Coronary artery (tissue), 2 donors: ENCODE results near the gene DZIP1.
"Not testable (repeated sequence)": the region's sequence is repeated elsewhere in the genome, so short reads cannot be mapped to it uniquely, and the experiment has no call there.

Source experiments
- DNase-seq: peaks from one replicate; pipeline ENCODE4 v3.0.0-alpha.2; 2017; ENCODE audit warnings: low spot score
- H3K27ac ChIP-seq, 2 donors: fragments of 200-600 bp; sonication (generic); one replicate each; pipeline ENCODE4 v1.5.1; 2016 to 2019
- H3K4me3 ChIP-seq: fragments of 200-600 bp; sonication (generic); 2 replicates; pipeline ENCODE4 v1.5.1; 2016; ENCODE audit warnings: mild to moderate bottlenecking, moderate library complexity
- TF ChIP-seq, protein P1 (sequence below): fragments of 200-600 bp; sonication (generic); IDR thresholded peaks from one replicate; pipeline ENCODE4 v1.5.1; 2019; ENCODE audit warnings: antibody characterized with exemption

The DZIP1 gene

DNA sequence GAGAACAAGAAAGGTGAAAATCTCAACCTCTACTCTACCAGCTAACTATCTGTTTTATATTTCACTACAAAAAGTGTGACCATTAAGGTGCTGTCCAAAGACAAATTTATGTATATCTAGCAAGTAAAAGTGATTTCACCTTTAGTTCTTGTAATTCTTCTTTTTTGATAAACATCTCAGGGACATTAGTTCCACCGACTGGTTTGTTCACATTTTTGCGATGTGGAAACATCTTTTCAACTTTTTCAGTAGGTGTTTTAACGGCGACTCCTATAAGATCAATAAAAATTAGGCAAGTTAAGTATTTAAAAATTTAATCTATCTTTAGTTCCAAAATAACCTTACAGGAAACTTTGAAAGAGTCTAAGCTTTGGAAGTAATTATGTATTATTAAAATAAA, 58.6 kb downstream of the DZIP1 start:
- TF ChIP-seq, protein P1, sequence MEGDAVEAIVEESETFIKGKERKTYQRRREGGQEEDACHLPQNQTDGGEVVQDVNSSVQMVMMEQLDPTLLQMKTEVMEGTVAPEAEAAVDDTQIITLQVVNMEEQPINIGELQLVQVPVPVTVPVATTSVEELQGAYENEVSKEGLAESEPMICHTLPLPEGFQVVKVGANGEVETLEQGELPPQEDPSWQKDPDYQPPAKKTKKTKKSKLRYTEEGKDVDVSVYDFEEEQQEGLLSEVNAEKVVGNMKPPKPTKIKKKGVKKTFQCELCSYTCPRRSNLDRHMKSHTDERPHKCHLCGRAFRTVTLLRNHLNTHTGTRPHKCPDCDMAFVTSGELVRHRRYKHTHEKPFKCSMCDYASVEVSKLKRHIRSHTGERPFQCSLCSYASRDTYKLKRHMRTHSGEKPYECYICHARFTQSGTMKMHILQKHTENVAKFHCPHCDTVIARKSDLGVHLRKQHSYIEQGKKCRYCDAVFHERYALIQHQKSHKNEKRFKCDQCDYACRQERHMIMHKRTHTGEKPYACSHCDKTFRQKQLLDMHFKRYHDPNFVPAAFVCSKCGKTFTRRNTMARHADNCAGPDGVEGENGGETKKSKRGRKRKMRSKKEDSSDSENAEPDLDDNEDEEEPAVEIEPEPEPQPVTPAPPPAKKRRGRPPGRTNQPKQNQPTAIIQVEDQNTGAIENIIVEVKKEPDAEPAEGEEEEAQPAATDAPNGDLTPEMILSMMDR, result no peak
- H3K27ac ChIP-seq, result no peak overlapping the region
- H3K4me3 ChIP-seq, result no peak overlapping the region
- no peak for DNase-seq

DNA sequence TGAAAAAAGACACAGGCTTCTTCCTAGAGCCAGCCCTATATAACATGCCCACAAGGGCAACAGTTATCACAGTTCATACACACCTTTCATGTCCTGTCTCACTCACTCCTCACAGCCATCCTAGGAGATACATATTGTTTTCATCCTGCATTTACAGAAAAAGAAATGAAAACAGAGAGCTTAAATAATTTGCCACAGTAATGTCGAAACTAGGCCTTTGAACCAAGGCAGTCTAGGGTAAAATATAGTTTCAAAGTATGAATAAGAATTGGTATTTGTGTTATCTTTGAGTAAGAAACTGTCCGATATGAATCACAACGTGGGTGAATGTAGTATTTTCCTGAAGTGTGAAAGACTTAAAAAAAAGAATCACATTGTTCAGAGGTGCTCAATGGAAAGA, 65.2 kb downstream of the DZIP1 start:
- H3K4me3 ChIP-seq, result no peak overlapping the region
- DNase-seq, result no peak
- TF ChIP-seq, protein P1, result no peak
- H3K27ac ChIP-seq, result no peak overlapping the region

DNA sequence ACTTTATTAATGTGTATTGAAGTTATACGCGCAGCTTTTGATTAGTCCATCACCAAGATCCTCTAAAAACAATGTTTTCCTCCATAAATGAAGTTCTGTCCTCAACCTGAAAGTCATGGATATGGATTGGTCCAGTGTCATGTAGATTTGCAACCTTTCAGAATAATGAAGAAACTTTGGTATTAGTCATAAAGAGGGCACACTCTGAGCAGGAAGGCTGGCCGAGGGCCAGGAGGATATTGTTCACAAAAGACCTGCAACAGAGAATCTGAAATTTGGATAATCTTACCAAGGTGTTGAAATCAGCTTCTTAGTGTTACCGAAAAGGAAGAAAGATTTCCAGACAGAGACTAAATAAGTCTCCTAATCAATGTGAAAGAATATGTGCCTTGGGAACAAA, 71.3 kb downstream of the DZIP1 start:
- DNase-seq, result no peak
- H3K27ac ChIP-seq, result no peak overlapping the region
- no peak overlapping the region for H3K4me3 ChIP-seq
- TF ChIP-seq, protein P1, result no peak

DNA sequence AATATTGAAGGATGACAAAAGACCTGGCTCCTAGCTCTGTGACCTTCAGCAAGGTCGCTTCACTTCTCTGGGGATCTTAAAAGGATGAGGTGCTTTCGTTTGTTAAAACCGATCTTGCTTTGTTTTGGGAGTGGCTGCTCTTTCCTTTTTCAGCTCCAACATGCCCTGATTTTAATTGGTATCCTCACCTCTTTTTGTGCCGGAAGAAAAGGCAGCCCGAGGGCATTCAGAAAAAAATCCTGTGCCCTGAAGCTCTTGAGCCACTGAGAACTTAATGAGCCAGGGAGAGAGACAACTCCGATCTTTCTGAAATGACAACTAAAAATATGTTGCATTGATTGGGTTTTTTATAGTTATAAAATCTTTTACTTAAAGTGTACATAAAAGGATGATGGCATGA, 72.6 kb downstream of the DZIP1 start:
- H3K27ac ChIP-seq, result no peak overlapping the region
- H3K4me3 ChIP-seq, result no peak overlapping the region
- DNase-seq, result no peak
- TF ChIP-seq, protein P1, result no peak

DNA sequence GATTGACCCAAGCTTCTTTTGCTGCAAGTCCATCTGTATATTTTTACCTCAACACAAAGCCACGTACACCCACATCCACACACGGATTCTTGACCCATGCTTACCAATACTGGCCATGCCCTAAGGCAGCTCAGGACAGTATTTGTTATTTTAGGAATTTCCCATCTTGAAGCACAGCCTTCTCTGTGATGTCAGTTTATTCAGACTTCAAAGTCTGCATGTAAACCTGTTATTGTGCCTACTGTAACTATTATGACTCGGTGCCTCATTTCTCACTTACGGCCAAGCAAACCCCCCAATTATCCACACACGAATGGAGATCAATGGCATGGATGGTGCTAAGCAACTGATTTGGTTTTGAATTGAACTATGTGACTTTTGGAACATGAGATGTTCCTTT, 74.5 kb downstream of the DZIP1 start:
- TF ChIP-seq, protein P1, result no peak
- Histone ChIP-seq H3K27ac (no peak overlapping the region), H3K4me3 (no peak overlapping the region)
- no peak for DNase-seq

DNA sequence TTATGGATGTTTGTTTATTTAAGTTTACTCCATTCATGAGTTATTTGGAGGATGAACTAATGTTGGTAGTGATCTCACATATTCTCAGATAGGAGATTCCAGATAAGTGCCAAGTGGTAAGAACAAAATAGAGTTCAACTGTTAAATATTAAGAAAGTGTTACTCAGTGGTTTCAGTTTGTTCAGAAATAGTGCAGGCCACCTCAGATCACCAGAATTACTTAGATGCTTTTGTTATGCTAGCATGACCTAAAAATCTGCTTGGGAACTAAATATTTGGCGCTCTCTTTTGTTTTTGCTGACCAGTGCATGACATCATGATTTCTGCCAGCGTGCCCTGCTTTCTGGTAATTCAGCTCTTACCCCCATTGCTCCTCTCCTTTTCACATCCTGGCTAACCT, 76.4 kb downstream of the DZIP1 start:
- TF ChIP-seq, protein P1, result no peak

DNA sequence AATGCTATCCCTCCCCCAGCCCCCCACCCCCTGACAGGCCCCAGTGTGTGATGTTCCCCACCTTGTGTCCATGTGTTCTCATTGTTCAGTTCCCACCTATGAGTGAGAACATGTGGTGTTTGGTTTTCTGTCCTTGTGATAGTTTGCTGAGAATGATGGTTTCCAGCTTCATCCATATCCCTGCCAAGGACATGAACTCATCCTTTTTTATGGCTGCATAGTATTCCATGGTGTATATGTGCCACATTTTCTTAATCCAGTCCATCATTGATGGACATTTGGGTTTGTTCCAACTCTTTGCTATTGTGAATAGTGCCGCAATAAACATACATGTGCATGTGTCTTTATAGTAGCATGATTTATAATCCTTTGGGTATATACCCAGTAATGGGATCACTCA, 78.7 kb downstream of the DZIP1 start:
- not testable (repeated sequence) for H3K4me3 ChIP-seq, DNase-seq, H3K27ac ChIP-seq

More for the DNA sequence above, 76.4 kb downstream of the DZIP1 start:
- DNase-seq, result no peak
- Histone ChIP-seq H3K4me3 (no peak overlapping the region), H3K27ac (no peak overlapping the region)

DNA sequence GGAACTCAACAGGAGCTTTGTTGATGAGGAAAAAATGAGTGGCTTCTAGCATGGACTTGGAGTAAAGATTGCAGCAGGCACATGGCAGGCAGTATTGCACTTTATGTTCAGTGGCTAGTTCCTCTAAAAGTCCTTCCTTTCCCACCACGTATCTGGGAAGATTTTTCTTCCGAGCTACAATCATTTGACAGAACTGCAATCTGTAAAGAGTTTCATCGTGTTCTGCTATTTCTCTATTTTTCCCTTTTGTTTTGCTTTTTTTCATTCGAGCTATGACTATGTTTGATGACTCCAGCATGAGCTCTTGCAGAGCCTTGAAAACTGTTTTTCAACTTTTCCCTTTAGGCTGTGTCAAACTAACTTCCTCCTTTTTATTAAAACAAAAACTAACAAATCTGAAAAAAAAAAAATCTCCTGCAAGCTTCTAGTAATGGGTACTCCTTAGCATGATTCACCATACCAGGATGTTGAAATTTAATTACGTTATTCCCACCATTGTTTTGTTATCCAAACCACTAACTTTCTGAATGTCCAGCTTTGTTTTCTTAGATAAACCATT, 79.7 kb downstream of the DZIP1 start:
- no peak overlapping the region for H3K27ac ChIP-seq
- TF ChIP-seq, protein P1, result no peak
- no peak overlapping the region for H3K4me3 ChIP-seq
- no peak for DNase-seq
